Forelimb muscle (tissue), 1 donor: ENCODE results near the gene C3. TPM values are rescaled to one million over a fixed set of nuclear protein-coding genes. Genes with fewer than 3 reads are reported as not detected.

Source experiments
- DNase-seq: peaks from one replicate; pipeline ENCODE4 v3.0.0-alpha.2; 2013; ENCODE audit warnings: low read depth
- polyA plus RNA-seq: library from polyadenylated mRNA; unstranded; fragments of 120-200 nt; gene quantifications from one replicate; pipeline ENCODE4 v1.2.1, GENCODE V29; 2013; ENCODE audit not compliant: insufficient read length

C3 gene
- polyA plus RNA-seq, 1 donor, result 3.4 TPM

- no peak for DNase-seq
These were observed 11.4 kb upstream of the C3 start for GRCh38 chr19:6731822-6732221.

- no peak for DNase-seq
These were observed 10.7 kb upstream of the C3 start for GRCh38 chr19:6730941-6731670.

GRCh38 chr19:6730153-6730804, 9.8 kb upstream of the C3 start:
- DNase-seq, result no peak

- no peak for DNase-seq
These were observed 9.2 kb upstream of the C3 start for GRCh38 chr19:6729573-6730152.

GRCh38 chr19:6728346-6728745, 7.9 kb upstream of the C3 start:
- DNase-seq, result no peak

- DNase-seq, result no peak
These were observed 5.2 kb upstream of the C3 start for GRCh38 chr19:6725513-6726231.

- no peak for DNase-seq
These were observed 4.4 kb upstream of the C3 start for GRCh38 chr19:6724631-6725492.

- DNase-seq, result no peak
These were observed 3.3 kb upstream of the C3 start for GRCh38 chr19:6723738-6724137.

- DNase-seq, result no peak
These were observed 2.7 kb upstream of the C3 start for GRCh38 chr19:6723108-6723618.

GRCh38 chr19:6721773-6722172, 1.3 kb upstream of the C3 start:
- no peak for DNase-seq

GRCh38 chr19:6721138-6721474, 656 bp upstream of the C3 start:
- no peak for DNase-seq

- no peak for DNase-seq
These were observed 470 bp downstream of the C3 start for GRCh38 chr19:6719992-6720368.

- no peak for DNase-seq
These were observed 949 bp downstream of the C3 start for GRCh38 chr19:6719540-6719861.

- no peak for DNase-seq
These were observed 1.5 kb downstream of the C3 start for GRCh38 chr19:6718741-6719539.

GRCh38 chr19:6718111-6718740, 2.2 kb downstream of the C3 start:
- DNase-seq, result no peak

GRCh38 chr19:6717441-6717971, 2.9 kb downstream of the C3 start:
- DNase-seq, result no peak

- no peak for DNase-seq
These were observed 3.4 kb downstream of the C3 start for GRCh38 chr19:6717036-6717435.

- no peak for DNase-seq
These were observed 3.9 kb downstream of the C3 start for GRCh38 chr19:6716610-6716970.

GRCh38 chr19:6714749-6715555, 5.5 kb downstream of the C3 start:
- DNase-seq, result no peak
